Astrocyte (in vitro differentiated cells and primary cell): ENCODE data around the gene IL12RB2. TPM values are rescaled to one million over a fixed set of nuclear protein-coding genes. Genes with fewer than 3 reads are reported as not detected.

Experiments
- DNase-seq: peaks from one replicate; pipeline ENCODE4 v3.0.0-alpha.2; 2010; ENCODE audit warnings: low read depth
- FAIRE-seq: peaks from 2 replicates; lab custom pipeline; 2011; peaks lifted over from hg19 to GRCh38; lab: Jason Lieb, UNC
- H2AFZ ChIP-seq: 2 replicates; pipeline ENCODE4 v1.6.0; 2012; ENCODE audit warnings: low read depth, low read length, inconsistent platforms
- H3K27ac ChIP-seq: 2 replicates; pipeline ENCODE4 v1.5.1; 2011; ENCODE audit warnings: low read depth, low read length, inconsistent platforms
- H3K27me3 ChIP-seq: 2 replicates; pipeline ENCODE4 v1.6.0; 2011; ENCODE audit warnings: low read length, inconsistent platforms; ENCODE audit not compliant: insufficient read depth
- H3K36me3 ChIP-seq: 2 replicates; pipeline ENCODE4 v1.5.1; 2011; ENCODE audit warnings: low read length, inconsistent platforms; ENCODE audit not compliant: insufficient read depth
- H3K4me1 ChIP-seq: 2 replicates; pipeline ENCODE4 v1.5.1; 2011; ENCODE audit warnings: low read length, inconsistent platforms; ENCODE audit not compliant: insufficient read depth
- H3K4me2 ChIP-seq: 2 replicates; pipeline ENCODE4 v1.6.0; 2012; ENCODE audit warnings: low read length, inconsistent platforms
- H3K4me3 ChIP-seq: 2 replicates; pipeline ENCODE4 v1.5.1; 2011; ENCODE audit warnings: low read depth, mild to moderate bottlenecking, low read length, inconsistent platforms; ENCODE audit not compliant: insufficient read depth
- H3K79me2 ChIP-seq: 2 replicates; pipeline ENCODE4 v1.6.0; 2012; ENCODE audit warnings: mild to moderate bottlenecking, low read length, inconsistent platforms; ENCODE audit not compliant: insufficient read depth
- H3K9ac ChIP-seq: 2 replicates; pipeline ENCODE4 v1.6.0; 2012; ENCODE audit warnings: mild to moderate bottlenecking, low read length, inconsistent platforms
- H3K9me3 ChIP-seq: 2 replicates; pipeline ENCODE4 v1.5.1; 2012; ENCODE audit warnings: low read depth, mild to moderate bottlenecking, low read length, inconsistent platforms; ENCODE audit not compliant: insufficient read depth
- H4K20me1 ChIP-seq: 2 replicates; pipeline ENCODE4 v1.6.0; 2012; ENCODE audit warnings: low read length, inconsistent platforms; ENCODE audit not compliant: insufficient read depth
- H3K27ac Mint-ChIP-seq: one replicate; pipeline ENCODE4 v1.8.0; 2021; ENCODE audit warnings: mild to moderate bottlenecking, mixed read lengths; ENCODE audit not compliant: unreplicated experiment
- H3K27me3 Mint-ChIP-seq: one replicate; pipeline ENCODE4 v1.8.0; 2021; ENCODE audit warnings: low read depth, mixed read lengths; ENCODE audit not compliant: unreplicated experiment
- H3K36me3 Mint-ChIP-seq: one replicate; pipeline ENCODE4 v1.8.0; 2021; ENCODE audit warnings: low read depth, mixed read lengths; ENCODE audit not compliant: unreplicated experiment
- H3K4me1 Mint-ChIP-seq: one replicate; pipeline ENCODE4 v1.8.0; 2021; ENCODE audit warnings: low read depth, mixed read lengths; ENCODE audit not compliant: unreplicated experiment
- H3K4me3 Mint-ChIP-seq: one replicate; pipeline ENCODE4 v1.8.0; 2021; ENCODE audit warnings: mild to moderate bottlenecking, moderate library complexity, mixed read lengths; ENCODE audit not compliant: unreplicated experiment
- H3K9me3 Mint-ChIP-seq: one replicate; pipeline ENCODE4 v1.8.0; 2021; ENCODE audit warnings: mild to moderate bottlenecking, mixed read lengths; ENCODE audit not compliant: unreplicated experiment
- EZH2 ChIP-seq: IDR thresholded peaks from 2 replicates; pipeline ENCODE4 v1.6.1; 2012; ENCODE audit warnings: mild to moderate bottlenecking, low read length, inconsistent platforms; ENCODE audit not compliant: insufficient read depth
- total RNA-seq: library from RNA; stranded (reverse); gene quantifications from 2 replicates; pipeline ENCODE4 v1.2.1, GENCODE V29; 2021
- TF ChIP-seq, protein P1 (sequence below): IDR thresholded peaks from 2 replicates; pipeline ENCODE4 v1.5.1; 2011; ENCODE audit warnings: low read depth, mild to moderate bottlenecking, inconsistent platforms, low read length, moderate library complexity; ENCODE audit not compliant: insufficient read depth

IL12RB2 gene
- total RNA-seq, 1 donor from 2014 or later, result 0.11 TPM

DNA sequence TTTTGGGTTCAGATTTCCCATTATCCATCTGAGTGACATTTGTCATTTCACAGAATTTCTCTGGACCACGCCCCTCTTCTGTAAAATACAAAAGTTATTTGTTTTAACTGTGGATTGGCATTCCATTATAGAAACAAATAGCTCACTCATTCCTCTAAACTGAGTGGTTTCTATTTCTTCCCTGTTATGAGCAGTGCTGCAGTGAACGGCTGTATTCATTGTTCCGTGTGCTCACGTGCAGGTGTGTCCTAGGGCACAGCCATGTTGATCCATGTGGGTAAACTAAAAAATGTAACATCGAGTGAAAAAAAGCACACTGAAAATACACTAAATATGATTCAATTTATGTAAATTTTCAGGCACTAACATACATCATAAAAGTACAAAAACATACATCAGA, 27.0 kb upstream of the IL12RB2 start:
- H3K4me3 ChIP-seq, result no peak overlapping the region
- Mint-ChIP-seq H3K4me3 (no peak overlapping the region), H3K27ac (no peak overlapping the region), H3K27me3 (peaks cover 2% of the 10 kb centered on the region), H3K4me1 (no peaks in the 10 kb centered on the region), H3K9me3 (peaks cover 2% of the 10 kb centered on the region), H3K36me3 (no peaks in the 10 kb centered on the region)
- no peaks in the 10 kb centered on the region for H3K36me3 ChIP-seq
- no peak overlapping the region for H3K4me2 ChIP-seq
- H3K79me2 ChIP-seq, result no peaks in the 10 kb centered on the region
- H3K9ac ChIP-seq, result no peak overlapping the region
- H3K9me3 ChIP-seq, result no peaks in the 10 kb centered on the region
- no peaks in the 10 kb centered on the region for H3K4me1 ChIP-seq
- H3K27ac ChIP-seq, result no peak overlapping the region
- H2AFZ ChIP-seq, result no peak overlapping the region
- TF ChIP-seq EZH2, result no peak
- TF ChIP-seq, protein P1, sequence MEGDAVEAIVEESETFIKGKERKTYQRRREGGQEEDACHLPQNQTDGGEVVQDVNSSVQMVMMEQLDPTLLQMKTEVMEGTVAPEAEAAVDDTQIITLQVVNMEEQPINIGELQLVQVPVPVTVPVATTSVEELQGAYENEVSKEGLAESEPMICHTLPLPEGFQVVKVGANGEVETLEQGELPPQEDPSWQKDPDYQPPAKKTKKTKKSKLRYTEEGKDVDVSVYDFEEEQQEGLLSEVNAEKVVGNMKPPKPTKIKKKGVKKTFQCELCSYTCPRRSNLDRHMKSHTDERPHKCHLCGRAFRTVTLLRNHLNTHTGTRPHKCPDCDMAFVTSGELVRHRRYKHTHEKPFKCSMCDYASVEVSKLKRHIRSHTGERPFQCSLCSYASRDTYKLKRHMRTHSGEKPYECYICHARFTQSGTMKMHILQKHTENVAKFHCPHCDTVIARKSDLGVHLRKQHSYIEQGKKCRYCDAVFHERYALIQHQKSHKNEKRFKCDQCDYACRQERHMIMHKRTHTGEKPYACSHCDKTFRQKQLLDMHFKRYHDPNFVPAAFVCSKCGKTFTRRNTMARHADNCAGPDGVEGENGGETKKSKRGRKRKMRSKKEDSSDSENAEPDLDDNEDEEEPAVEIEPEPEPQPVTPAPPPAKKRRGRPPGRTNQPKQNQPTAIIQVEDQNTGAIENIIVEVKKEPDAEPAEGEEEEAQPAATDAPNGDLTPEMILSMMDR, result no peak
- no peaks in the 10 kb centered on the region for H3K27me3 ChIP-seq
- no peak for FAIRE-seq
- H4K20me1 ChIP-seq, result no peaks in the 10 kb centered on the region
- DNase-seq, result no peak

DNA sequence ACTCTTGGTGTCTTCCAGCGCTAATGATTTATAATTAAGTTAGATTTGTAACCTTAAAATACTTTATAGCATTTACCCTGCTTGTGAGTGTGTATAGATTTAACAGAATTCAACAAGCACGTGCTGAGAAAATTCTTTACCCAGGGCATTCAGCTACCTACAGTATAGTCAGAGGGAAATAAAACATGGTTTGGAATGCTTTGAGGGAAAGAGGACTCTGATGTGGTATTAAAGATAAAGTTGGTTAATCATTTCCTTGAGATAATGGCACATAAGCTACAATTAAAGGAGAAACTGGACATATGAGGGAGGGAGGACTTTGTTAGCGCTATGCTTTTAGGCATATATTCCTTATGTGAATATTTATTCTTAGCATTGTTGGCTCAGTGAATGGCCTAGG, 26.4 kb upstream of the IL12RB2 start:
- DNase-seq (no peak), FAIRE-seq (no peak)
- Mint-ChIP-seq H3K27ac (no peak overlapping the region), H3K9me3 (peaks cover 1% of the 10 kb centered on the region), H3K4me3 (no peak overlapping the region), H3K4me1 (peaks cover 4% of the 10 kb centered on the region), H3K27me3 (peaks cover 2% of the 10 kb centered on the region), H3K36me3 (no peaks in the 10 kb centered on the region)
- Histone ChIP-seq H3K27me3 (no peaks in the 10 kb centered on the region), H3K4me3 (no peak overlapping the region), H2AFZ (no peak overlapping the region), H3K79me2 (no peaks in the 10 kb centered on the region), H3K27ac (no peak overlapping the region), H3K9ac (no peak overlapping the region), H3K4me1 (no peaks in the 10 kb centered on the region), H3K36me3 (no peaks in the 10 kb centered on the region), H3K9me3 (no peaks in the 10 kb centered on the region), H3K4me2 (no peak overlapping the region), H4K20me1 (no peaks in the 10 kb centered on the region)
- TF ChIP-seq EZH2, result no peak
- TF ChIP-seq, protein P1, result no peak

DNA sequence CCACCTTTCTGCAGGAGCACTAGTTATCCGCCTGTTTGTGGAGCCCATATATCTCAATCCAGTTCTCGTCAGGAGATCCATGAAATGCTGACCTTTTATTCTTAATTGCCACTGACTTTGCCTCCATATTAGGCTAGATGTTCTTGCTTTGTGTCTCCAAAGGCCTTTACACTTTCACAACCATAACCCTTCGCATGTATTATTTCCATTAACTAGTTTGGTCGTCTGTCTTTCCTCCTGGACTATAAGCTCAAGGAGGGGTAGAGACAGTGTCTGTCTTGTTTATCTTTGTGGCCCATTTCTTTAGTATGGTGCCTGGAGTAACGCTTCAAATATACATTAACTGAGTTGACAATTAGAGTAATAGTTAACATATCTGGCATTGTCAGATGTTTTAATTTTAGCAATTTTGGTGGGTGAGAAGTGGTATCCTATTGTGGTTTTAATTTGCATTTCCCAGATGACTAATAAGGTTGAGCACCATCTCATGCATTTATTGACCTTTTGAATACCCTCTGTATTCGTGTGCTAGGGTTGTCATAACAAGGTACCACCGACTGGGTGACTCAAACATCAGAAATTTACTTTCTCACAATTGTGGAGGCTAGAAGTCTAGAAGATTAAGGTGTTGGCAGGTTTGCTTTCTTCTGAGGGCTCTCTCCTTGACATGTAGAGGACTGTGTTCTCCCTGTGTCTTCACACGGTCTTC, 21.7 kb upstream of the IL12RB2 start:
- Mint-ChIP-seq H3K4me3 (no peak overlapping the region), H3K27me3 (peaks cover 2% of the 10 kb centered on the region), H3K36me3 (no peaks in the 10 kb centered on the region), H3K9me3 (peaks cover 2% of the 10 kb centered on the region), H3K27ac (peak overlapping the region; percentile 55), H3K4me1 (peaks cover 9% of the 10 kb centered on the region)
- H3K4me3 ChIP-seq, result no peak overlapping the region
- no peaks in the 10 kb centered on the region for H4K20me1 ChIP-seq
- no peaks in the 10 kb centered on the region for H3K27me3 ChIP-seq
- no peaks in the 10 kb centered on the region for H3K9me3 ChIP-seq
- no peaks in the 10 kb centered on the region for H3K36me3 ChIP-seq
- no peak overlapping the region for H3K27ac ChIP-seq
- no peak overlapping the region for H3K9ac ChIP-seq
- DNase-seq, result peak; percentile 52
- TF ChIP-seq, protein P1, result no peak
- TF ChIP-seq EZH2, result no peak
- H3K79me2 ChIP-seq, result no peaks in the 10 kb centered on the region
- H3K4me1 ChIP-seq, result no peaks in the 10 kb centered on the region
- no peak overlapping the region for H2AFZ ChIP-seq
- no peak overlapping the region for H3K4me2 ChIP-seq
- peak; percentile 23 for FAIRE-seq
